ENCODE results near the gene GALNT2.

Gene GALNT2

GRCh38 chr1:230270559-230271281, 203.7 kb downstream of the GALNT2 start:
- Histone ChIP-seq H3K27me3 (ENCODE audit: insufficient read depth, low read length, poor library complexity) (no peaks in the 10 kb centered on the region), H3K4me1 (ENCODE audit: insufficient read depth, low read length) (no peaks in the 10 kb centered on the region), H3K9ac (ENCODE audit: low read depth, low read length) (no peak overlapping the region), H3K4me2 (ENCODE audit: insufficient read depth, low read length) (no peak overlapping the region), H3K79me2 (ENCODE audit: insufficient read depth, low read length) (peaks cover 11% of the 10 kb centered on the region), H3K27ac (ENCODE audit: low read length) (no peak overlapping the region), H2AFZ (ENCODE audit: low read depth, low read length) (no peak overlapping the region), H3K9me3 (ENCODE audit: insufficient read depth, low read length, severe bottlenecking) (no peaks in the 10 kb centered on the region), H4K20me1 (ENCODE audit: insufficient read depth, low read length) (peaks cover 48% of the 10 kb centered on the region), H3K36me3 (ENCODE audit: insufficient read depth, low read length) (peaks cover 98% of the 10 kb centered on the region), H3K4me3 (ENCODE audit: low read depth in 1 of 2, low read length in 2 of 2) (no peak overlapping the region)
- ATAC-seq (ENCODE audit: insufficient read depth, low read depth) (peak; percentile 48), DNase-seq (no peak)
- TF ChIP-seq EZH2 (IDR thresholded peaks at IDR 0.05; ENCODE audit: borderline replicate concordance, low read depth, low read length, severe bottlenecking) = no peak
- TF ChIP-seq CTCF (IDR thresholded peaks at IDR 0.05; ENCODE audit: borderline replicate concordance, extremely low read depth, low read length, poor library complexity, severe bottlenecking) = no peak

GRCh38 chr1:230271300-230272035, 204.4 kb downstream of the GALNT2 start:
- DNase-seq (no peak), ATAC-seq (ENCODE audit: insufficient read depth, low read depth) (no peak)
- TF ChIP-seq CTCF (IDR thresholded peaks at IDR 0.05; ENCODE audit: borderline replicate concordance, extremely low read depth, low read length, poor library complexity, severe bottlenecking) = no peak
- no peak for TF ChIP-seq EZH2 (IDR thresholded peaks at IDR 0.05; ENCODE audit: borderline replicate concordance, low read depth, low read length, severe bottlenecking)
- peaks cover 16% of the 10 kb centered on the region for H3K79me2 ChIP-seq (ENCODE audit: insufficient read depth, low read length)
- no peak overlapping the region for H3K9ac ChIP-seq (ENCODE audit: low read depth, low read length)
- peaks cover 51% of the 10 kb centered on the region for H4K20me1 ChIP-seq (ENCODE audit: insufficient read depth, low read length)
- H3K9me3 ChIP-seq (ENCODE audit: insufficient read depth, low read length, severe bottlenecking) = no peaks in the 10 kb centered on the region
- H3K4me2 ChIP-seq (ENCODE audit: insufficient read depth, low read length) = no peak overlapping the region
- no peak overlapping the region for H3K4me3 ChIP-seq (ENCODE audit: low read depth in 1 of 2, low read length in 2 of 2)
- H3K36me3 ChIP-seq (ENCODE audit: insufficient read depth, low read length) = peaks cover 98% of the 10 kb centered on the region
- no peaks in the 10 kb centered on the region for H3K27me3 ChIP-seq (ENCODE audit: insufficient read depth, low read length, poor library complexity)
- H3K27ac ChIP-seq (ENCODE audit: low read length) = no peak overlapping the region
- H3K4me1 ChIP-seq (ENCODE audit: insufficient read depth, low read length) = no peaks in the 10 kb centered on the region
- H2AFZ ChIP-seq (ENCODE audit: low read depth, low read length) = no peak overlapping the region

GRCh38 chr1:230272557-230272956, 205.5 kb downstream of the GALNT2 start:
- Histone ChIP-seq H3K4me1 (ENCODE audit: insufficient read depth, low read length) (no peaks in the 10 kb centered on the region), H3K27ac (ENCODE audit: low read length) (no peak overlapping the region), H3K9me3 (ENCODE audit: insufficient read depth, low read length, severe bottlenecking) (no peaks in the 10 kb centered on the region), H3K4me2 (ENCODE audit: insufficient read depth, low read length) (no peak overlapping the region), H3K36me3 (ENCODE audit: insufficient read depth, low read length) (peaks cover 98% of the 10 kb centered on the region), H4K20me1 (ENCODE audit: insufficient read depth, low read length) (peaks cover 48% of the 10 kb centered on the region), H3K4me3 (ENCODE audit: low read depth in 1 of 2, low read length in 2 of 2) (no peak overlapping the region), H2AFZ (ENCODE audit: low read depth, low read length) (no peak overlapping the region), H3K79me2 (ENCODE audit: insufficient read depth, low read length) (peaks cover 12% of the 10 kb centered on the region; the same call in 1 of the 2 replicates), H3K27me3 (ENCODE audit: insufficient read depth, low read length, poor library complexity) (no peaks in the 10 kb centered on the region), H3K9ac (ENCODE audit: low read depth, low read length) (no peak overlapping the region)
- TF ChIP-seq CTCF (IDR thresholded peaks at IDR 0.05; ENCODE audit: borderline replicate concordance, extremely low read depth, low read length, poor library complexity, severe bottlenecking) = no peak
- no peak for TF ChIP-seq EZH2 (IDR thresholded peaks at IDR 0.05; ENCODE audit: borderline replicate concordance, low read depth, low read length, severe bottlenecking)
- ATAC-seq (ENCODE audit: insufficient read depth, low read depth) (no peak), DNase-seq (no peak)

All from DND-41 (cell line).